22Rv1 (cell line): Measurements from ENCODE around the gene MYLK.
A peak's percentile ranks its signal among the peaks of the same experiment; 100 is the strongest.
"Not testable (repeated sequence)": the region's sequence is repeated elsewhere in the genome, so short reads cannot be mapped to it uniquely, and the experiment has no call there.

Experiments
- H3K27ac ChIP-seq: fragments of 450-650 bp; 2 replicates; pipeline ENCODE4 v1.5.1; 2017
- CTCF ChIP-seq: fragments of 450-650 bp; IDR thresholded peaks from 2 replicates; pipeline ENCODE4 v1.5.1; 2017; ENCODE audit warnings: mild to moderate bottlenecking
- ZFX ChIP-seq: fragments of 450-650 bp; IDR thresholded peaks from 2 replicates; pipeline ENCODE4 v1.6.1; 2017; ENCODE audit warnings: antibody characterized with exemption, borderline replicate concordance

MYLK gene

GRCh38 chr3:123719862-123720453 is 164.2 kb downstream of the MYLK start:
- H3K27ac ChIP-seq = no peak overlapping the region

GRCh38 chr3:123719061-123719756 is 164.9 kb downstream of the MYLK start:
- H3K27ac ChIP-seq = not testable (repeated sequence)
- TF ChIP-seq CTCF = peak; percentile 76

More at GRCh38 chr3:123719862-123720453, 164.2 kb downstream of the MYLK start:
- TF ChIP-seq ZFX = no peak
- TF ChIP-seq CTCF = no peak

GRCh38 chr3:123718108-123718507 is 166.0 kb downstream of the MYLK start:
- H3K27ac ChIP-seq = no peak overlapping the region
- TF ChIP-seq CTCF (no peak), ZFX (no peak)

- not testable (repeated sequence) for H3K27ac ChIP-seq
Measured at GRCh38 chr3:123717451-123717850, 166.7 kb downstream of the MYLK start.

GRCh38 chr3:123716411-123716810 is 167.7 kb downstream of the MYLK start:
- TF ChIP-seq ZFX (no peak), CTCF (no peak)
- H3K27ac ChIP-seq = no peak overlapping the region

- no peak overlapping the region for H3K27ac ChIP-seq
- TF ChIP-seq CTCF (no peak), ZFX (no peak)
Measured at GRCh38 chr3:123713211-123713610, 170.9 kb downstream of the MYLK start.

- no peak overlapping the region for H3K27ac ChIP-seq
- TF ChIP-seq CTCF = no peak
- no peak for TF ChIP-seq ZFX
Measured at GRCh38 chr3:123712077-123712860, 171.9 kb downstream of the MYLK start.
